B cell (primary cell): ENCODE results near the gene SPDYC.

Source experiments
- EZH2 ChIP-seq: IDR thresholded peaks from 2 replicates; pipeline ENCODE4 v1.6.1; 2012; ENCODE audit warnings: borderline replicate concordance, low read depth, mild to moderate bottlenecking, moderate library complexity, low read length; ENCODE audit not compliant: insufficient read depth, poor library complexity, severe bottlenecking
- TF ChIP-seq, protein P1 (sequence below): fragments of 200-600 bp; IDR thresholded peaks from one replicate; pipeline ENCODE4 v1.8.0; 2022; ENCODE audit warnings: antibody characterized with exemption, mild to moderate bottlenecking

DNA sequence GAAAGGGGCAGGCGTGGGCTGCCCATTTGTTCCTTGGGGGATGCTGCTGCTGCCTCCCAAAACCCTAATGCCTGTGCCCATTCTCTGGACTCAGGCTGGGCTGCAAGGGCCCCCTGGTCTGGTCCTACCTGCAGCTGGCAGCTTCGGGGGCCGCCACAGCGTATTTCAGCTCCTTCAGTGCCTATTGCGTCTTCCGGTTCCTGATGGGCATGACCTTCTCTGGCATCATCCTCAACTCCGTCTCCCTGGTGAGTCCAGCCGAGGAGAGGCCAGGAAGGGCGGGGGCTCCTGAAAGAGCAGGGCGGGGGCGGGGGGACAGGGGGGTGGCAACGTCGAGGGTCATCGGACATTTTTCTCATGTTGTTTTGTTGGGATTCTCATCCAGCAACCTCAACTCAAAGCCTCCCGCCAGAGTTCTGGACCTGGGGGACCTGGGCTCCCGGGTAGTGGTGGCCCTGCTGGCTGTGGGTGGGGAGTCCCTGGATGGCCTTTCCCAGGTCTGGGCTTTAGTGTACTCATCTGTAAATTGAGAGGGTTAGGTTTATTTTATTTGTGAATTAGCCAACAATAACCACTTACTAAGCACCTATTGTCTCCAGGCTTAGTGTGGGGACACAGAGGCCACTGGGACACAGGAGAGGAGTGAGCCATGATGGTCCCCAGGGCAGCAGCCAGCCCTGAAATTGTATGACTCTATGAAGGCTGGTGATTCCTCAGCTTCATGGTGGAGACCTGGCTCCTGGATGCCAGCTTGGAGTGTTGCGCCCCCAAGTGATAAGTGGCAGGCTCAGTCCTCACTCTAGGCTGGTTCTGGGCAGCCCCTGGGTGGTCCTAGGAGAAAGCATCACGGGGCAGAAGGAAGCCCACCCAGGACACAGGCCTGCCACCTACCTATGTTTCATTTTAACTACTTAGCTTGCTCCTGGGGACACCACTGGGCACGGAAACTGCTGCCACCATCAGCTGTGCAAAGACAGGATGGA is 47.7 kb downstream of the SPDYC start:
- TF ChIP-seq, protein P1, sequence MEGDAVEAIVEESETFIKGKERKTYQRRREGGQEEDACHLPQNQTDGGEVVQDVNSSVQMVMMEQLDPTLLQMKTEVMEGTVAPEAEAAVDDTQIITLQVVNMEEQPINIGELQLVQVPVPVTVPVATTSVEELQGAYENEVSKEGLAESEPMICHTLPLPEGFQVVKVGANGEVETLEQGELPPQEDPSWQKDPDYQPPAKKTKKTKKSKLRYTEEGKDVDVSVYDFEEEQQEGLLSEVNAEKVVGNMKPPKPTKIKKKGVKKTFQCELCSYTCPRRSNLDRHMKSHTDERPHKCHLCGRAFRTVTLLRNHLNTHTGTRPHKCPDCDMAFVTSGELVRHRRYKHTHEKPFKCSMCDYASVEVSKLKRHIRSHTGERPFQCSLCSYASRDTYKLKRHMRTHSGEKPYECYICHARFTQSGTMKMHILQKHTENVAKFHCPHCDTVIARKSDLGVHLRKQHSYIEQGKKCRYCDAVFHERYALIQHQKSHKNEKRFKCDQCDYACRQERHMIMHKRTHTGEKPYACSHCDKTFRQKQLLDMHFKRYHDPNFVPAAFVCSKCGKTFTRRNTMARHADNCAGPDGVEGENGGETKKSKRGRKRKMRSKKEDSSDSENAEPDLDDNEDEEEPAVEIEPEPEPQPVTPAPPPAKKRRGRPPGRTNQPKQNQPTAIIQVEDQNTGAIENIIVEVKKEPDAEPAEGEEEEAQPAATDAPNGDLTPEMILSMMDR = no peak
- TF ChIP-seq EZH2 = no peak
